Measurements from ENCODE around the gene CALR3. TPM values are rescaled to one million over a fixed set of nuclear protein-coding genes. Genes with fewer than 3 reads are reported as not detected.

Gene CALR3
- total RNA-seq, 2 experiments from 2014 or later = not detected

GRCh38 chr19:16445238-16446107 is 50.5 kb downstream of the CALR3 start:
- DNase-seq = no peak
- Mint-ChIP-seq H3K27me3 (no peaks in the 10 kb centered on the region), H3K27ac (peak overlapping the region; percentile 64), H3K4me3 (no peak overlapping the region), H3K4me1 (peaks cover 45% of the 10 kb centered on the region), H3K36me3 (ENCODE audit: low read depth) (peaks cover 15% of the 10 kb centered on the region), H3K9me3 (peaks cover 4% of the 10 kb centered on the region)
- ChIA-PET CTCF (interaction anchor here (0.6 kb wide), 1 partner anchor 763 kb away, joined by 5 read pairs; no protein-coding TSS in a partner anchor), POLR2A (no interaction called here)

GRCh38 chr19:16444269-16444600 is 51.7 kb downstream of the CALR3 start:
- Mint-ChIP-seq H3K27me3 (no peaks in the 10 kb centered on the region), H3K27ac (no peak overlapping the region), H3K4me1 (peaks cover 36% of the 10 kb centered on the region), H3K36me3 (ENCODE audit: low read depth) (peaks cover 9% of the 10 kb centered on the region), H3K9me3 (no peaks in the 10 kb centered on the region), H3K4me3 (no peak overlapping the region)
- CTCF ChIA-PET = interaction anchor here (1.2 kb wide), 1 partner anchor 202 kb away, joined by 3 read pairs; no protein-coding TSS in a partner anchor
- DNase-seq = no peak
- POLR2A ChIA-PET = no interaction called here

DNA sequence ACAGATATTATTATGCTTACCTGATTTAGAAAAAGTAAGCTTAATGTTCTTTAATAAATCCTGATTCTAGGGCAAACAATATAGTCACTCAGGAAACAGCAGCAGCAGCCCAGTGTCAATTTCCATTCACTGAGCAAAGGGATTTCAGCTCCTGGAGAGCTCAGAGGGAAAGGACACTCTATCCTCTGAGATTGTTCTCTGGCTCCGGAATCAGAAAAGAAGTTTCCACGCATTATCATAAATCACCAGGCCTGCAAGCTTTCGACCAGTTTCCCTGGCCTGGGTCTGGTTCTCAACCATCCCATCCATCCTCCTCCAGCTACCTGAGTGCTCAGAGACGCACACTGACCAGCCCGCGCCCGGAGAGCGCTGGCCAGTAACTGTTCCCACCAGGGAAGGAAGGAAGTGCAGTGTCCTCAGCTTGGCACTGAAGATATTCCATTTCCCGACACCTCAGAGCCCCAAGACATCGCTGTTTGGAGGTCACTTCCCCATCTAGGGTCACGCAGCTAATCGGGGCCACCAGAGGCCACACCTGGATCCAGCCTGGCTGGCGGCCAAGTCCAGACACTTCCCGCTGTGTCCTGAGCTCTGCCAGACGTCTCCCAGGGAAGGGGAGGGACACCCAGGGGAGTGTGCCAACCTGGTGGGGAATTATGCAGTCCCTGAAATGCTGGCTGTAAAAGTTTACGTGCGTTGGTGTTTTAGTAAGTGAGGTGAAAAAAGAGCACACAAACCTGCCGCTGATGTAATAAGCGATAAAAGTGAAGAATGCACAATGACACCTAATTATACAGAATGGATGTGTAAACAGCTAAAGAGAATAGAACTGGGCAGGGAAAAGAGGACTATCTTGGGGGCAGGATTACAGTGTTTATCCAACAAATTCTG is 53.3 kb downstream of the CALR3 start:
- CTCF ChIA-PET = interaction anchor here (0.8 to 1.3 kb wide), 4 partner anchors 9 to 177 kb away, joined by 3 to 4 read pairs (median 3); no protein-coding TSS in a partner anchor
- H3K4me3 Mint-ChIP-seq = no peak overlapping the region
- H3K4me1 Mint-ChIP-seq = peaks cover 24% of the 10 kb centered on the region
- no peak for DNase-seq
- H3K36me3 Mint-ChIP-seq (ENCODE audit: low read depth) = peaks cover 4% of the 10 kb centered on the region
- no peaks in the 10 kb centered on the region for H3K9me3 Mint-ChIP-seq
- no peak overlapping the region for H3K27ac Mint-ChIP-seq
- H3K27me3 Mint-ChIP-seq = no peaks in the 10 kb centered on the region
- POLR2A ChIA-PET = no interaction called here

DNA sequence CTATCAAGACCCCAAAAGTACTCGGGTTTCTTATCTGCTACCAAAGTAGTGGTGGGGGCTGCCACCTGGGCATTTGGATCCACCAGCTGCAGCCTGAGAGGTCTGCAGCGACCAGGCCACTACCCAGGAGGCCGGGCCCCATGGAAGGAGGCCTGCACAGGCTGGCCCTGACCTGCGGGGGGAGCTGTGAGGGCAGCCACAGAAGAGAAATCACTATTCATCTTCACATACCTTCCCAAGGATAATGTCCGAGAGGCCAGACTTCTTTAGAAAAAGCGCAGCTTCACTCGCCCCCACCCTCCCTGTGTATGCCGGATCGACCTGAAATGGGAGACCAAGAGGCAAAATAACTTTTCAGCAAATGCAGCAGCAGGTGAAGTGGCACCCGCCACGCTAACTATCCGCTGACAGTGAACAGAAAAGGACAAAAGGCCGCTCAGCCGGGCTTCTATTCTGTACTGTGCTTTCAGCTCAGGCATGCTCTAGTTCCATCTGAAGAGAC is 54.3 kb downstream of the CALR3 start:
- peaks cover 11% of the 10 kb centered on the region for H3K36me3 Mint-ChIP-seq (ENCODE audit: low read depth)

DNA sequence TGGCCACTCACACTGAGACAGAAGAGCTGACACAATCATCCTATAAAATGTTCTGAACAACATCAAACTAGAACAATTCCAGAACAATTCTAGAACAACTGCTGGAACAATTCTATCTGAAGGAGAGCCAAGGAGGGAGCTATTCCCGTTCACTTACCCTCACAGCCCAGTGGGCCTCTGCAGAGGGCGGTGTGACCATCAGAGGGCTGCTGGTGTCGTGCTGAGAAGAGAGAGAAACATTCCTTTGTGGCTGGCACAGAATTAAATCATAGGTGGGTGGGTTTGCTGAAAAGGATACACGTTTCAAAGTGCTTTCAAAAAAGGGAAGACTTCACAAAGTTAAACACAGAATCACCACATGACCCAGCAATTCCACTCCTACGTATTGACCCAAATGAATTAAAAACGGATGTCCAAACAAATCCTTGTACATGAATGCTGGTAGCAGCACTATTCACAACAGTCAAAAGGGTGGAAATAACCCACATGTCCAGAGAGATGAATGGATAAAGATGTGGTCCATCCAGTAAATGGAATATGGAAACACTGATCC is 59.1 kb downstream of the CALR3 start:
- no peaks in the 10 kb centered on the region for H3K9me3 Mint-ChIP-seq
- H3K27me3 Mint-ChIP-seq = no peaks in the 10 kb centered on the region
- H3K4me3 Mint-ChIP-seq = no peak overlapping the region
- CTCF ChIA-PET = no interaction called here
- POLR2A ChIA-PET = no interaction called here
- no peak for DNase-seq
- H3K4me1 Mint-ChIP-seq = peaks cover 9% of the 10 kb centered on the region
- H3K27ac Mint-ChIP-seq = no peak overlapping the region
- peaks cover 15% of the 10 kb centered on the region for H3K36me3 Mint-ChIP-seq (ENCODE audit: low read depth)

More for the DNA sequence above, 54.3 kb downstream of the CALR3 start:
- CTCF ChIA-PET = interaction anchor here (0.8 to 1.3 kb wide), 3 partner anchors 21 to 176 kb away, joined by 3 read pairs; no protein-coding TSS in a partner anchor
- POLR2A ChIA-PET = no interaction called here
- Mint-ChIP-seq H3K4me3 (no peak overlapping the region), H3K9me3 (no peaks in the 10 kb centered on the region), H3K27me3 (no peaks in the 10 kb centered on the region), H3K4me1 (peaks cover 15% of the 10 kb centered on the region), H3K27ac (peak overlapping the region; percentile 46)
- DNase-seq = peak; percentile 20

GRCh38 chr19:16435999-16436650 is 59.8 kb downstream of the CALR3 start:
- no peaks in the 10 kb centered on the region for H3K9me3 Mint-ChIP-seq
- H3K4me1 Mint-ChIP-seq = peaks cover 9% of the 10 kb centered on the region
- no peak overlapping the region for H3K27ac Mint-ChIP-seq
- POLR2A ChIA-PET = no interaction called here
- H3K27me3 Mint-ChIP-seq = no peaks in the 10 kb centered on the region
- DNase-seq = no peak
- CTCF ChIA-PET = no interaction called here
- peaks cover 17% of the 10 kb centered on the region for H3K36me3 Mint-ChIP-seq (ENCODE audit: low read depth)
- H3K4me3 Mint-ChIP-seq = no peak overlapping the region

DNA sequence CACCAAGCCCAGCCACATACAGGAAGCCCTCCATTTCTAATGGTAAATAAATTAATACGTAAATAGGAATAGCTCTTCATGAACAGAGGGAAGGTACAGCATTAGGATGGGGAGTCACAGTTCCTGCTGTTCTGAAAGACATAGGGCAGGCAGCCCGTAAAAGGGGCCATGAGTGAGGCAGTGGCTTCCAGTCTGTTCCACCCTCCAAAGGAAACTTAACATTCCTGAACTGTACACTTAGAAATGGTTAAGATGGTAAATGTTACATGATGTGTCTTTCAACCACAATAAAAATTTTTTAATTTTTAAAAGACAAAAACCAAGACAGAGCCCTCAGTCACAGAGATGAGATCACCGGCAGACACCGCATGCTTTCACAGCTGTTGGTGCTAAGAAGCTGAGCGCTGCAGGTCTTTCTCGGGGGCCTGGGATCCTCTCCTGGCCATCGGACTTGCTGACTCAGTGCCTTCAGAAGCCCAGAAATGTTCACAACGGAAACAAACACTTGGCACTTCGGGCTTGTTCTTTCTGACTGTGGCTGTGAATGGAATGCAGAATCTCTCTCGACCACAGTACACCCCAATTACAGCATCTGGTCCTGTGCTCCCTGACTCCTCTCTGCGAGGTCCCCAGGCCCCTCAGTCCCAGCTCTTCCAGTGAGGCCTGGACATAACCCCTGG is 60.6 kb downstream of the CALR3 start:
- POLR2A ChIA-PET = no interaction called here
- H3K27me3 Mint-ChIP-seq = no peaks in the 10 kb centered on the region
- H3K27ac Mint-ChIP-seq = peak overlapping the region; percentile 19
- CTCF ChIA-PET = interaction anchor here (0.8 kb wide), 1 partner anchor 29 kb away, joined by 3 read pairs; no protein-coding TSS in a partner anchor
- H3K4me3 Mint-ChIP-seq = no peak overlapping the region
- DNase-seq = no peak
- no peaks in the 10 kb centered on the region for H3K9me3 Mint-ChIP-seq
- peaks cover 9% of the 10 kb centered on the region for H3K4me1 Mint-ChIP-seq
- H3K36me3 Mint-ChIP-seq (ENCODE audit: low read depth) = peaks cover 19% of the 10 kb centered on the region

DNA sequence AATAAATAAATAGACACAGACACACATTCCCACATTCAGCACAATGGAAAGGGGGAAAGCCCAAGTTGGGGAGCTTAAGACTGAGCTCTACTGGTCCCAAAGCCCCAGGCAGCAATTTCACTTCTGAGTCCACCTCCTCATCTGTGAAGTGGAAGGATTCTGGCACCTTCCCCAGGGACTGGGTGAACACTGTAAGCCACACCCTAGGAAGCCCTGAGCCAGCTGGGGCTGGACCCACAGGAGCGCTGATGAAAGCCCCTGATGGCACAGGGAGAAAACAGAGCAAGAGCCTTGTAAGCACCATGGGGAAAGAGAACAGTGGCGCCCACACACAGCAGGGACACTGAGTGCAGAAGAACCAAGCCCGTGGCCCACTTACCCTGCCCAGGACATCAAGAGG is 62.0 kb downstream of the CALR3 start:
- ChIA-PET CTCF (interaction anchor here (0.9 to 1.3 kb wide), 3 partner anchors 9 to 26 kb away, joined by 3 to 4 read pairs (median 3); no protein-coding TSS in a partner anchor), POLR2A (no interaction called here)
- no peaks in the 10 kb centered on the region for H3K9me3 Mint-ChIP-seq
- H3K4me3 Mint-ChIP-seq = no peak overlapping the region
- no peak overlapping the region for H3K27ac Mint-ChIP-seq
- DNase-seq = no peak
- H3K36me3 Mint-ChIP-seq (ENCODE audit: low read depth) = peaks cover 19% of the 10 kb centered on the region
- peaks cover 17% of the 10 kb centered on the region for H3K4me1 Mint-ChIP-seq
- H3K27me3 Mint-ChIP-seq = no peaks in the 10 kb centered on the region

- peaks cover 24% of the 10 kb centered on the region for H3K36me3 Mint-ChIP-seq (ENCODE audit: low read depth)
- DNase-seq = no peak
- no peak overlapping the region for H3K27ac Mint-ChIP-seq
- H3K4me3 Mint-ChIP-seq = no peak overlapping the region
- H3K27me3 Mint-ChIP-seq = no peaks in the 10 kb centered on the region
- no peaks in the 10 kb centered on the region for H3K9me3 Mint-ChIP-seq
- ChIA-PET CTCF (interaction anchor here (1.5 kb wide), 1 partner anchor 24 kb away, joined by 3 read pairs; no protein-coding TSS in a partner anchor), POLR2A (no interaction called here)
- H3K4me1 Mint-ChIP-seq = peaks cover 26% of the 10 kb centered on the region
Observed at GRCh38 chr19:16429759-16430091, 66.2 kb downstream of the CALR3 start.

GRCh38 chr19:16429066-16429758 is 66.8 kb downstream of the CALR3 start:
- CTCF ChIA-PET = interaction anchor here (0.5 to 1.5 kb wide), 2 partner anchors 24 to 33 kb away, joined by 3 to 5 read pairs; no protein-coding TSS in a partner anchor

More at GRCh38 chr19:16429066-16429758, 66.8 kb downstream of the CALR3 start:
- DNase-seq = no peak
- POLR2A ChIA-PET = no interaction called here
- Mint-ChIP-seq H3K27ac (peak overlapping the region; percentile 62), H3K36me3 (ENCODE audit: low read depth) (peaks cover 24% of the 10 kb centered on the region), H3K4me1 (peaks cover 26% of the 10 kb centered on the region), H3K9me3 (no peaks in the 10 kb centered on the region), H3K27me3 (no peaks in the 10 kb centered on the region), H3K4me3 (no peak overlapping the region)
